ENCODE results near the gene PCGF3.

The PCGF3 gene

GRCh38 chr4:682490-683172 lies 23.0 kb upstream of the PCGF3 start:
- no peaks in the 10 kb centered on the region for H3K36me3 ChIP-seq (ENCODE audit: control insufficient read depth in 2 of 2, insufficient read depth in 1 of 2, low read length in 2 of 2)
- POLR2A ChIA-PET: no interaction called here
- no peak overlapping the region for H3K27ac ChIP-seq (ENCODE audit: extremely low read depth, low read depth, low read length)

DNA sequence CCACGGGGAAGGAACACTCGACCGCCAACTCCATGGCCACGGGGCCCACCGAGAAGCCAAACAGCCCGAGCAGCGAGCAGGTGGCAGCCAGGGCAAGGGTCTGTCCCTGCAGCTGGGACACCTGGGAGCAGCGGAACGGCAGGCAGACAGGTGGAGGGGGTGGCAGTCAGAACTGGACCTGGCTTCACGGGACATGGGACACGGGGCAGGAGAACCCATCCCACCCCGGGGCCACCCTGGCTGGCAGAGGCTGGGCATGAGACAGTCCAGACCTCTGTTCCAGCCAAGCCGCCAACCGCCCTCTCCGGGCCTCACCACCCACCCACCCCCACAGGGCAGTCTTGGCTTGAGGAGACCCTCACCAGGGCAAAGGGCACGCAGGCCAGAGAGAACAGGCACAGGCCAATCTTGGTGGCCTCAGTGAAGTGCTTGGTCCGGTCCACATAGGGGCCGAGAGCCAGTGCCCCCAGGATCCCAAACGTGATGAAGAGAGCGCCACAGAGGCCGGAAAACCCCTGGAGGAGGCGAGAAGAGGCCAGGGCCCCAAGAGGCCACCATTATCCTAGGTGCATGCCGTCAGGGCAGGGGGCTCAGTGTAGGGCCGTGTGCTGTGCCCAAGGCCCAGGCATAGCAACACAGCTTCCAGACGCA lies 22.3 kb upstream of the PCGF3 start:
- ChIA-PET POLR2A (interaction anchor here (1.6 kb wide), 1 partner anchor 9 kb away, joined by 4 read pairs; the partner anchor contains the start of genes ATP5ME and MYL5), CTCF (interaction anchor here (0.6 to 1.9 kb wide), 7 partner anchors 8 to 45 kb away, joined by 3 to 6 read pairs (median 3); partner anchors contain the start of genes ATP5ME and MYL5)
- Histone ChIP-seq H3K4me3 (ENCODE audit: low read depth, low read length) (no peak overlapping the region), H3K36me3 (ENCODE audit: control insufficient read depth in 2 of 2, insufficient read depth in 1 of 2, low read length in 2 of 2) (no peaks in the 10 kb centered on the region), H3K4me1 (ENCODE audit: control insufficient read depth, insufficient read depth, low read length) (no peaks in the 10 kb centered on the region; the same call in 1 of the 2 replicates), H3K27ac (ENCODE audit: extremely low read depth, low read depth, low read length) (no peak overlapping the region), H3K9me3 (ENCODE audit: control insufficient read depth, insufficient read depth, low read depth, low read length) (no peaks in the 10 kb centered on the region)
- TF ChIP-seq ZNF473 (tag by site-specific recombination; IDR thresholded peaks at IDR 0.05) (no peak), GFI1B (tag by site-specific recombination; IDR thresholded peaks at IDR 0.05) (no peak), PRDM4 (tag by site-specific recombination; IDR thresholded peaks at IDR 0.05) (no peak), ZNF624 (tag by site-specific recombination; IDR thresholded peaks at IDR 0.05) (no peak), ZNF621 (tag by site-specific recombination; IDR thresholded peaks at IDR 0.05) (no peak), ZBTB20 (tag by site-specific recombination; IDR thresholded peaks at IDR 0.05) (no peak), OSR2 (tag by site-specific recombination; IDR thresholded peaks at IDR 0.05) (no peak), TSHZ1 (tag by site-specific recombination; IDR thresholded peaks at IDR 0.05; ENCODE audit: borderline replicate concordance) (no peak), TCF7L2 (IDR thresholded peaks at IDR 0.05; ENCODE audit: borderline replicate concordance, low read depth, low read length) (no peak), ZNF239 (tag by site-specific recombination; IDR thresholded peaks at IDR 0.05) (no peak), PRDM1 (tag by site-specific recombination; IDR thresholded peaks at IDR 0.05) (no peak), ZNF214 (tag by site-specific recombination; IDR thresholded peaks at IDR 0.05; ENCODE audit: borderline replicate concordance) (no peak), SETDB1 (IDR thresholded peaks at IDR 0.05; ENCODE audit: insufficient read length, low read length) (no peak), ZNF433 (tag by site-specific recombination; IDR thresholded peaks at IDR 0.05; ENCODE audit: low read depth) (no peak), IKZF3 (tag by site-specific recombination; IDR thresholded peaks at IDR 0.05) (no peak), TRIM28 (IDR thresholded peaks at IDR 0.05; ENCODE audit: borderline replicate concordance, low read length) (no peak), SP2 (tag by site-specific recombination; IDR thresholded peaks at IDR 0.05) (no peak)

More at GRCh38 chr4:682490-683172, 23.0 kb upstream of the PCGF3 start:
- TF ChIP-seq ZNF580 (tag by site-specific recombination; IDR thresholded peaks at IDR 0.05) (no peak), ZNF843 (tag by site-specific recombination; IDR thresholded peaks at IDR 0.05) (no peak), REPIN1 (tag by site-specific recombination; IDR thresholded peaks at IDR 0.05; ENCODE audit: low read depth) (no peak), ZNF677 (tag by site-specific recombination; IDR thresholded peaks at IDR 0.05) (no peak), ZNF837 (tag by site-specific recombination; IDR thresholded peaks at IDR 0.05) (no peak), SETDB1 (IDR thresholded peaks at IDR 0.05; ENCODE audit: insufficient read length, low read length) (no peak), ZBTB1 (tag by site-specific recombination; IDR thresholded peaks at IDR 0.05) (no peak), ZNF239 (tag by site-specific recombination; IDR thresholded peaks at IDR 0.05) (no peak), SP2 (tag by site-specific recombination; IDR thresholded peaks at IDR 0.05) (no peak), ZNF623 (tag by site-specific recombination; IDR thresholded peaks at IDR 0.05) (no peak), ZNF266 (tag by site-specific recombination; IDR thresholded peaks at IDR 0.05; ENCODE audit: low read depth) (no peak)
- TF ChIP-seq, protein P1, sequence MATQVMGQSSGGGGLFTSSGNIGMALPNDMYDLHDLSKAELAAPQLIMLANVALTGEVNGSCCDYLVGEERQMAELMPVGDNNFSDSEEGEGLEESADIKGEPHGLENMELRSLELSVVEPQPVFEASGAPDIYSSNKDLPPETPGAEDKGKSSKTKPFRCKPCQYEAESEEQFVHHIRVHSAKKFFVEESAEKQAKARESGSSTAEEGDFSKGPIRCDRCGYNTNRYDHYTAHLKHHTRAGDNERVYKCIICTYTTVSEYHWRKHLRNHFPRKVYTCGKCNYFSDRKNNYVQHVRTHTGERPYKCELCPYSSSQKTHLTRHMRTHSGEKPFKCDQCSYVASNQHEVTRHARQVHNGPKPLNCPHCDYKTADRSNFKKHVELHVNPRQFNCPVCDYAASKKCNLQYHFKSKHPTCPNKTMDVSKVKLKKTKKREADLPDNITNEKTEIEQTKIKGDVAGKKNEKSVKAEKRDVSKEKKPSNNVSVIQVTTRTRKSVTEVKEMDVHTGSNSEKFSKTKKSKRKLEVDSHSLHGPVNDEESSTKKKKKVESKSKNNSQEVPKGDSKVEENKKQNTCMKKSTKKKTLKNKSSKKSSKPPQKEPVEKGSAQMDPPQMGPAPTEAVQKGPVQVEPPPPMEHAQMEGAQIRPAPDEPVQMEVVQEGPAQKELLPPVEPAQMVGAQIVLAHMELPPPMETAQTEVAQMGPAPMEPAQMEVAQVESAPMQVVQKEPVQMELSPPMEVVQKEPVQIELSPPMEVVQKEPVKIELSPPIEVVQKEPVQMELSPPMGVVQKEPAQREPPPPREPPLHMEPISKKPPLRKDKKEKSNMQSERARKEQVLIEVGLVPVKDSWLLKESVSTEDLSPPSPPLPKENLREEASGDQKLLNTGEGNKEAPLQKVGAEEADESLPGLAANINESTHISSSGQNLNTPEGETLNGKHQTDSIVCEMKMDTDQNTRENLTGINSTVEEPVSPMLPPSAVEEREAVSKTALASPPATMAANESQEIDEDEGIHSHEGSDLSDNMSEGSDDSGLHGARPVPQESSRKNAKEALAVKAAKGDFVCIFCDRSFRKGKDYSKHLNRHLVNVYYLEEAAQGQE (tag by site-specific recombination; IDR thresholded peaks at IDR 0.05): no peak
- CTCF ChIA-PET: interaction anchor here (0.6 kb wide), 1 partner anchor 56 kb away, joined by 3 read pairs; no protein-coding TSS in a partner anchor
- Histone ChIP-seq H3K4me3 (ENCODE audit: low read depth, low read length) (no peak overlapping the region), H3K4me1 (ENCODE audit: control insufficient read depth, insufficient read depth, low read length) (no peaks in the 10 kb centered on the region; the same call in 1 of the 2 replicates), H3K9me3 (ENCODE audit: control insufficient read depth, insufficient read depth, low read depth, low read length) (no peaks in the 10 kb centered on the region)
